Activated T-cell treated with anti-CD3 and anti-CD28 coated beads, Interleukin-2, amount 50 U/mL, for 24 hours (primary cell): ENCODE results near the gene SHISA5.
A peak's percentile ranks its signal among the peaks of the same experiment; 100 is the strongest.
"Not testable (repeated sequence)": the region's sequence is repeated elsewhere in the genome, so short reads cannot be mapped to it uniquely, and the experiment has no call there.

ENCODE experiments used
- DNase-seq: peaks from one replicate; pipeline ENCODE4 v3.0.0-alpha.2; 2020
- H3K27ac Mint-ChIP-seq: 2 replicates; pipeline ENCODE4 v1.8.0; 2020; ENCODE audit warnings: mild to moderate bottlenecking, mixed read lengths
- H3K27me3 Mint-ChIP-seq: 2 replicates; pipeline ENCODE4 v1.8.0; 2020; ENCODE audit warnings: mixed read lengths
- H3K36me3 Mint-ChIP-seq: 2 replicates; pipeline ENCODE4 v1.8.0; 2020; ENCODE audit warnings: low read depth, mixed read lengths
- H3K4me1 Mint-ChIP-seq: 2 replicates; pipeline ENCODE4 v1.8.0; 2020; ENCODE audit warnings: low read depth, mixed read lengths
- H3K4me3 Mint-ChIP-seq: 2 replicates; pipeline ENCODE4 v1.8.0; 2020; ENCODE audit warnings: mild to moderate bottlenecking, moderate library complexity, mixed read lengths
- H3K9me3 Mint-ChIP-seq: 2 replicates; pipeline ENCODE4 v1.8.0; 2020; ENCODE audit warnings: mixed read lengths

Gene SHISA5

GRCh38 chr3:48465531-48466378 lies 38.2 kb downstream of the SHISA5 start:
- Mint-ChIP-seq H3K36me3 (peaks cover 75% of the 10 kb centered on the region), H3K4me1 (peaks cover 51% of the 10 kb centered on the region), H3K27ac (peak overlapping the region; percentile 99), H3K27me3 (no peaks in the 10 kb centered on the region), H3K9me3 (no peaks in the 10 kb centered on the region), H3K4me3 (peak overlapping the region; percentile 96)
- peak; percentile 88 for DNase-seq

- Mint-ChIP-seq H3K9me3 (no peaks in the 10 kb centered on the region), H3K4me3 (peak overlapping the region; percentile 96), H3K4me1 (peaks cover 48% of the 10 kb centered on the region), H3K36me3 (peaks cover 78% of the 10 kb centered on the region), H3K27me3 (no peaks in the 10 kb centered on the region), H3K27ac (peak overlapping the region; percentile 99)
- DNase-seq = no peak
Measured at GRCh38 chr3:48465237-48465530, 38.8 kb downstream of the SHISA5 start.

GRCh38 chr3:48464713-48465221 lies 39.2 kb downstream of the SHISA5 start:
- Mint-ChIP-seq H3K27ac (no peak overlapping the region), H3K36me3 (peaks cover 79% of the 10 kb centered on the region), H3K4me1 (peaks cover 44% of the 10 kb centered on the region), H3K4me3 (peak overlapping the region; percentile 96), H3K27me3 (no peaks in the 10 kb centered on the region), H3K9me3 (no peaks in the 10 kb centered on the region)
- DNase-seq = no peak

- Mint-ChIP-seq H3K9me3 (no peaks in the 10 kb centered on the region), H3K27me3 (no peaks in the 10 kb centered on the region), H3K4me1 (peaks cover 34% of the 10 kb centered on the region), H3K36me3 (peaks cover 79% of the 10 kb centered on the region), H3K4me3 (no peak overlapping the region), H3K27ac (no peak overlapping the region)
- DNase-seq = no peak
Measured at GRCh38 chr3:48463703-48464102, 40.3 kb downstream of the SHISA5 start.

- H3K27me3 Mint-ChIP-seq, H3K27ac Mint-ChIP-seq, H3K9me3 Mint-ChIP-seq, DNase-seq, H3K4me3 Mint-ChIP-seq: not testable (repeated sequence)
- peaks cover 14% of the 10 kb centered on the region for H3K4me1 Mint-ChIP-seq
- peaks cover 71% of the 10 kb centered on the region for H3K36me3 Mint-ChIP-seq
Measured at GRCh38 chr3:48461767-48462166, 42.2 kb downstream of the SHISA5 start.

GRCh38 chr3:48460517-48460902 lies 43.5 kb downstream of the SHISA5 start:
- peak overlapping the region; percentile 68 for H3K27ac Mint-ChIP-seq
- DNase-seq = no peak
- H3K36me3 Mint-ChIP-seq = peaks cover 68% of the 10 kb centered on the region
- no peak overlapping the region for H3K4me3 Mint-ChIP-seq
- no peaks in the 10 kb centered on the region for H3K27me3 Mint-ChIP-seq
- H3K9me3 Mint-ChIP-seq = no peaks in the 10 kb centered on the region
- H3K4me1 Mint-ChIP-seq = peaks cover 7% of the 10 kb centered on the region

- H3K4me3 Mint-ChIP-seq = no peak overlapping the region
- peaks cover 67% of the 10 kb centered on the region for H3K36me3 Mint-ChIP-seq
- DNase-seq = no peak
- H3K27me3 Mint-ChIP-seq = no peaks in the 10 kb centered on the region
- peaks cover 2% of the 10 kb centered on the region for H3K4me1 Mint-ChIP-seq
- no peaks in the 10 kb centered on the region for H3K9me3 Mint-ChIP-seq
- H3K27ac Mint-ChIP-seq = no peak overlapping the region
Measured at GRCh38 chr3:48459773-48460516, 44.0 kb downstream of the SHISA5 start.

- Mint-ChIP-seq H3K9me3 (no peaks in the 10 kb centered on the region), H3K27ac (no peak overlapping the region), H3K36me3 (peaks cover 69% of the 10 kb centered on the region), H3K4me3 (no peak overlapping the region), H3K4me1 (peaks cover 2% of the 10 kb centered on the region), H3K27me3 (no peaks in the 10 kb centered on the region)
- DNase-seq = no peak
Measured at GRCh38 chr3:48459331-48459730, 44.6 kb downstream of the SHISA5 start.

- Mint-ChIP-seq H3K36me3 (peaks cover 88% of the 10 kb centered on the region), H3K4me3 (no peak overlapping the region), H3K27me3 (no peaks in the 10 kb centered on the region), H3K4me1 (peaks cover 2% of the 10 kb centered on the region), H3K9me3 (no peaks in the 10 kb centered on the region), H3K27ac (no peak overlapping the region)
- no peak for DNase-seq
Measured at GRCh38 chr3:48456456-48456855, 47.5 kb downstream of the SHISA5 start.

GRCh38 chr3:48451270-48451669 lies 52.7 kb downstream of the SHISA5 start:
- no peak for DNase-seq
- H3K4me3 Mint-ChIP-seq = no peak overlapping the region
- no peak overlapping the region for H3K27ac Mint-ChIP-seq
- H3K4me1 Mint-ChIP-seq = peaks cover 22% of the 10 kb centered on the region
- H3K27me3 Mint-ChIP-seq = no peaks in the 10 kb centered on the region
- peaks cover 87% of the 10 kb centered on the region for H3K36me3 Mint-ChIP-seq
- no peaks in the 10 kb centered on the region for H3K9me3 Mint-ChIP-seq

- H3K27ac Mint-ChIP-seq = peak within 1 kb of the TSS; percentile 92
- H3K27me3 Mint-ChIP-seq = no peaks in the 10 kb centered on the region
- peaks cover 87% of the 10 kb centered on the region for H3K36me3 Mint-ChIP-seq
- peak within 1 kb of the TSS; percentile 89 for H3K4me3 Mint-ChIP-seq
- peaks cover 54% of the 10 kb centered on the region for H3K4me1 Mint-ChIP-seq
- no peaks in the 10 kb centered on the region for H3K9me3 Mint-ChIP-seq
- DNase-seq = peak; percentile 93
Measured at GRCh38 chr3:48446425-48447193, 57.4 kb downstream of the SHISA5 start, which contains the start of gene ATRIP. Gene ATRIP (plus strand): TSS chr3:48446737. CDS start chr3:48446846, 109 bp downstream.

- H3K9me3 Mint-ChIP-seq = no peaks in the 10 kb centered on the region
- H3K27ac Mint-ChIP-seq = peak overlapping the region; percentile 89
- no peak for DNase-seq
- peaks cover 87% of the 10 kb centered on the region for H3K36me3 Mint-ChIP-seq
- H3K4me1 Mint-ChIP-seq = peaks cover 56% of the 10 kb centered on the region
- H3K27me3 Mint-ChIP-seq = no peaks in the 10 kb centered on the region
- peak overlapping the region; percentile 89 for H3K4me3 Mint-ChIP-seq
Measured at GRCh38 chr3:48446043-48446424, 57.9 kb downstream of the SHISA5 start.

GRCh38 chr3:48445277-48445882 lies 58.6 kb downstream of the SHISA5 start:
- DNase-seq = no peak
- H3K4me1 Mint-ChIP-seq = peaks cover 56% of the 10 kb centered on the region
- peaks cover 89% of the 10 kb centered on the region for H3K36me3 Mint-ChIP-seq
- H3K27ac Mint-ChIP-seq = peak overlapping the region; percentile 89
- H3K4me3 Mint-ChIP-seq = peak overlapping the region; percentile 89
- no peaks in the 10 kb centered on the region for H3K9me3 Mint-ChIP-seq
- H3K27me3 Mint-ChIP-seq = no peaks in the 10 kb centered on the region

- peaks cover 68% of the 10 kb centered on the region for H3K36me3 Mint-ChIP-seq
- peaks cover 51% of the 10 kb centered on the region for H3K4me1 Mint-ChIP-seq
- peak overlapping the region; percentile 97 for H3K27ac Mint-ChIP-seq
- no peak for DNase-seq
- no peaks in the 10 kb centered on the region for H3K27me3 Mint-ChIP-seq
- H3K9me3 Mint-ChIP-seq = no peaks in the 10 kb centered on the region
- H3K4me3 Mint-ChIP-seq = peak overlapping the region; percentile 94
Measured at GRCh38 chr3:48441940-48442339, 62.0 kb downstream of the SHISA5 start.
